NCI-H1092 treated with DMSO at 0.1 percent for 48 hours (cell line): ENCODE measurements around the gene TRAF3IP1.
"Not testable (repeated sequence)": the region's sequence is repeated elsewhere in the genome, so short reads cannot be mapped to it uniquely, and the experiment has no call there.

Experiments used
- DNase-seq: peaks from one replicate; lab custom pipeline; 2025; lab: John Stamatoyannopoulos, UW

The TRAF3IP1 gene, protein sequence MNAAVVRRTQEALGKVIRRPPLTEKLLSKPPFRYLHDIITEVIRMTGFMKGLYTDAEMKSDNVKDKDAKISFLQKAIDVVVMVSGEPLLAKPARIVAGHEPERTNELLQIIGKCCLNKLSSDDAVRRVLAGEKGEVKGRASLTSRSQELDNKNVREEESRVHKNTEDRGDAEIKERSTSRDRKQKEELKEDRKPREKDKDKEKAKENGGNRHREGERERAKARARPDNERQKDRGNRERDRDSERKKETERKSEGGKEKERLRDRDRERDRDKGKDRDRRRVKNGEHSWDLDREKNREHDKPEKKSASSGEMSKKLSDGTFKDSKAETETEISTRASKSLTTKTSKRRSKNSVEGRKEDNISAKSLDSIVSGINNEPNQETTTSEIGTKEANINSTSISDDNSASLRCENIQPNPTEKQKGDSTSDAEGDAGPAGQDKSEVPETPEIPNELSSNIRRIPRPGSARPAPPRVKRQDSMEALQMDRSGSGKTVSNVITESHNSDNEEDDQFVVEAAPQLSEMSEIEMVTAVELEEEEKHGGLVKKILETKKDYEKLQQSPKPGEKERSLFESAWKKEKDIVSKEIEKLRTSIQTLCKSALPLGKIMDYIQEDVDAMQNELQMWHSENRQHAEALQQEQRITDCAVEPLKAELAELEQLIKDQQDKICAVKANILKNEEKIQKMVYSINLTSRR

DNA sequence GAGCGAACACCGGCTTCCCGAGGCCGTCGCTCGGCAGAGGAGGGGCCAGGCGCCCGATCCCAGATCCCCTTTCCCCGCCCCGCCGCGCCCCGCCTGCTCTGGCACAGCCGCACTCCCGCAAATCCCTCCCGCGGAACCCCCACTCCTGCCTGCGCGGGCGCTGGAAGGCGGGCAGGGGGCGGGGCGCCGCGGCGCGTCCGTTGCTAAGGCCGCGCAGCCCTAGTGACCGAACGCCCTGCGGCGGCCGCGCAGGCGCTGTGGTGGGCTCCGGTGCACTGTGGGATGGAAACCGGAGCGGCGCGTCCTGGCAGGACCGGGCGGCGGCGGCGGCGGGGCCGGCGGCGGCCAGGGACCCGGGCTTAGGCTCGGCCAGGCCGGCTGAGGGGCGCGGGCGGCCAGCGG, at the start of gene TRAF3IP1:
Gene TRAF3IP1, plus strand, starts transcription at position 273 of the 402 bp plus-strand sequence. CDS start 145 bp downstream, outside the sequence.
- peak; percentile 76 for DNase-seq

DNA sequence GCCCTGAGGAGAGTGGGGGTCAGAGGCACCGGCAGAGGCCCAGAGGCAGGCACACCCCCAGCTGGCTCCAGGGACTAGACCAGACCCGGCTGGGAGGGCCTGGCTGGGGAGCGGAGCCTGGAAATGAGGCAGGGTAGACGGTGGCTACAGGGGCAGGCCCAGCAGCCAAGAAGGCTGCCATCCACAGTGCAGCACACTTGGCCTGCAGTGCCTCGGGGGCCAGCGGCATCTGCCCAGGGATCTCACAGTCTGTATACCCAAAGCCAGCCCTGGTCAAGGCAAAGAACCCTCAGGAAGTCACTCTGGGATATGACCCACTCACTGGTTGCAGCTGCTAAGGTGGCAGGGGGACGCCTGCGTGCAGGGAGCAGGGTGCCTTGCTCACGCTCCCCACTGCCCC, 49.7 kb upstream of the TRAF3IP1 start:
- no peak for DNase-seq

DNA sequence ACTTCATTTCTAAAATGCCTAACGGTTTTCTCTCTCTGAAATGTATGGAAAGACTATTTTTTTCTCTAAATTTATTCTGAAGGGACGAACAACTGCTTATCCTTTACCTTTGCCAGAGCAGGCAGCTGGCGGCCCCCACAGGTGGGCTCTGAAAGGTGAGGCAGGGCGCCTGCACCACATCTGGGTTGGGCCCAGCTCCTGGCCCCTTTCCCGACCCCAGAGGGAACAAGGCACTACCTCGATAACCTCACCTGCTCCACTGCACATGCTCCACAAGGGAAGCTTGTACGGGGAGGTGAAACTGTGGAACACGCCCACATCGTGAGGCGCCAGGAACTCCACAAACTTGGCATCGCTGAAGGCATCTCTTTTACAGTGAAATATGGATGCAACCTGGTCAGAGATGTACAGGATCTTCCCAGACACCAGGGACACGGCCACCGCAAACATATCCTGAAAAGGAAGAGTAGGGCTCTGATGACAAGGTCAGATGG, 49.2 kb upstream of the TRAF3IP1 start:
- no peak for DNase-seq

DNA sequence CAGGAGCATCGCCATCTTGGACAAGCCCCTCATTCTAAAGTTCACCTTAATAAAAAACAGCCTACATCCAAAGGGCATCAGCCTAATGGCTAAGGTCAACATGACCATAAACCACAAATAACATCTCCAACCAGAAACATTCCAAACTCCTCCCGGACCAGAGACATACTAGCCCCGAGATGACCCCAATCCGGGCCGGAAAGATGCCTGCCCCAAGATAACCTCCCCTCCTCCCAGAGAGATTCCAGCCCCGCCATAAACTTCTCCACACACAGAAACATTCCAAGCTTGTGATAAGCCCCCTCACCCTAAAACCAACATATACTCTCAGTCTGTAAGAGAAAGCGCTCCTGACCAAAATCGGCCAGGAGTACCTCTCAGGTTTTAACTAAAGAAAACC, 48.6 kb upstream of the TRAF3IP1 start:
- DNase-seq = not testable (repeated sequence)

DNA sequence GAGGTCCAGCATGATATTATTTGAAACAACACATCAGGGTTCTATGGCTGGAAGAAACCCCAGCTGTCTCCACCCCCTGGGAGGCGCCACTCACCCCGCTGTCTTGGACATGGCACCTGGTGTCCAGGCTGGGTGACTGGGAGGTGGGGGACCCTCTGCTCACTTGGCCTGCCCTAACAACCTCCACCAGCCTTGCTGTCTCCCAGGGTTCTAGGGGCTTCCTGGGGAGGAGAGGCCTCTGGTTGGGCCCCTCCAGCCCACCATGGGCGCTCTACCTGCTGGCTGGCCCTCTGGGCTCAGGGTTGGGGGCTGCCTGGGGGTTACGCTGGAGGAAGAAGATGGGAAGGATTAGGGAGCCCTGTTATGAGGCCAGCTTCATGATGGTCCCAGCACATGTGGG, 48.2 kb upstream of the TRAF3IP1 start:
- DNase-seq = no peak

DNA sequence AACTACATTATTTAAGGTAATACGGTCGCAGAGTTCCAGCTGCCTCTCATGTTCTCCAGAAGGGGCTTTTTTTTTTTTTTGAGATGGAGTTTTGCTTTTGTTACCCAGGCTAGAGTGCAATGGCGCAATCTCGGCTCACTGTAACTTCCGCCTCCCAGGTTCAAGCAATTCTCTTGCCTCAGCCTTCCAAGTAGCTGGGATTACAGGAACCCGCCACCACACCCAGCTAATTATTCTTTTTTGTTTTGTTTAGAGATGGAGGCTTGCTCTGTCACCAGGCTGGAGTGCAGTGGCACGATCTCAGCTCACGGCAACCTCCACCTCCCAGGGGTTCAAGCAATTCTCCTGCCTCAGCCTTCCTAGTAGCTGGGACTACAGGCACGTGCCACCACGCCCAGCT, 46.9 kb upstream of the TRAF3IP1 start:
- not testable (repeated sequence) for DNase-seq

DNA sequence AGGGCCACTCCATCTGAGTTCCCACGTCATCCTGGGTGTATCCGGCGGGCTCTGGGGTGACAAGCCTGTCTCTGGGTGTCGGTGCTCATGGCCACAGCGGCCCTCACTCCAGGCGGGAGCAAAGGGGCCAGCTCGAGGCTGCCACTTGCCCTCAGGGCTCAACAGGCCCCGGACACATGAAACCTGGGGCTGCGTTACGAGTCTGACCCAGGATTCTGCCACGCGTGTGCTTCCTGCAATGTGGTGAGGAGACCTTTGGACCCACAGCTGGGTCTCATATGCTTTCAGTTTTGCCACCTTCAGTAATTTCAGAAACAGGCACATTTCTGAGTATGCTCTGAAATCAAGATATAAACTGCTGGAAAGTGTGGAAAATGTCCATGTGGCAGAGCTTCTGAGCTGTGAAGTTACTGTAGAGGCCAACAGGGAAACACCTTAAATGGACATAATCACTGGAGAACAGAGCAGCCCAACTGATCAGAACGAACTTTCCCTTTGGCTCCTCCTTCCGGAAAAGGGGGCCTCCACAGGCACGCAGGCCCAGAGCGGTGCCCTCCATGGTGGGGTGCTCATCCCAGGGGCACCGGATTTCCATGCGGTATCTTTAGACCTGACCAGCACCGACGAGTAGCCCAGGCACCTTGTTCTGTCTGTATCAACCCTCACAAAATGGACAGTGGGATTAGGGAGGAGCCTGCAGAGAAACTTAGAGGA, 46.0 kb upstream of the TRAF3IP1 start:
- no peak for DNase-seq

DNA sequence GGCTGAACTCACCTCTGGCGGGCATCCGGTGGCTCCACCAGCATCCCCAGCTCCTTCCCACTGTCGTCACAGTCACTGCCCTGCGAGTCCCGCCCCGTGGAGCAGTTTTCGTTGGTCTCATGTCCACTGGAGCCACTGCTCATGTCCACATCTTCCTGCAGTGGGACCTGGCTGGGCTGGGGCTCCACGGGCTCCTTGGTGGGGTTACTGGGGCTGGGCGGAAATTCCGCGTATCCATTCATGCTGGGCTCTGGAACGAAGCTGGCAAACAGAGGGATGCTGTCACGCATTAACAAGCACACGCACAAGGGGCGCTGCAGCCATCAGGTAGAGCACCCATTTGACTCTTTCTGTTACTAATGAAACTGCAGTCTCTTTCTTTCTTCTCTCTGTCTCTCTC, 42.6 kb upstream of the TRAF3IP1 start:
- DNase-seq = no peak

DNA sequence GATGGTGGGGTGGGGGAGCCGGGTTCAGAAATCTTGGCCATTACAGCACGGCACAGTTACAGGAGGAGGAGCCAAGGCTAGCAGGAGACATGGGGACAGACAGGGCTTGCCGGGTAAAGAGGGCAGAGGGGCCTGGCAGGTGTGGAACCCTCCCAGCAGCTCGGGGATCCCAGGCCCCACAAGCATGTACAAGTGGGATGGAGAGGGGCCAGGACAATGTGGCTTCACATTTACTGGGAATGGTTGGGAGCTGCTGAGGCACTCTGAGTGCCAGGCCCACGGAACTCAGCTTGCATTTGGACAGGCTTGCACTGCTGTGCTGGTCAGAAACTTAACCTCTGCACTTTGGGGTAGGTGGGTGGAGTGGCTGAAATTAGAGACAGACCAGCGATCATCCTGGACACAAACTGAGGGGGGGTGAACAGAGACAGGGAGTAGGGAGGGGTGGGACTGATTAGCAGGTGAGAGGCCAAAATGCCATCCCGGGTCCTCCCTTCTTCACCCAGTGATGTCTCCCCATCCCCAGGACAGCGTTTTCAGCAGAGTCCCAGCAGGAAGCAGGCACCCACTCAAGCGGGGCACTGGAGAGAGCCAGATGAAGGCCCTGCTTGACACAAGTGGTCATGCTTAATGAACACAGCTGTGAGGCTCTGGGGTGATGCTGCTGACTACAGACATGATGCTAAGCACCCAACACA, 41.5 kb upstream of the TRAF3IP1 start:
- DNase-seq = no peak

DNA sequence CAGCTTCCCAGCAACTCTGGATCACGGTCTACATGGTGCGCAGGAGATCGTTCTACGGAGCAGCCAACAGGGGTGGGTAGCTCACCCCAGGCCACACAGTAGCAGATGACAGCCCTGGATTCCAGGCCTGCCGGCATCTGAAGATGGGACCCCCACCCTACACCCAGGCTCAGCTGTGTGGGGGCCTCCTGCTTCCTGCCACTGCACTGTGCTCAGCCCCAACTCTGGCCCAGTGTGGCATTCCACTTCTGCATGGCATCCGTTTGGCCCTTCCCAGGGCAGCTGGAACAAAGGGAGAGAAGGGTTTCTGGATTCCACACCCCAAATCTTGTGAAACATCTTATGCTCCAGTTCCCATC, 41.0 kb upstream of the TRAF3IP1 start:
- DNase-seq = no peak

DNA sequence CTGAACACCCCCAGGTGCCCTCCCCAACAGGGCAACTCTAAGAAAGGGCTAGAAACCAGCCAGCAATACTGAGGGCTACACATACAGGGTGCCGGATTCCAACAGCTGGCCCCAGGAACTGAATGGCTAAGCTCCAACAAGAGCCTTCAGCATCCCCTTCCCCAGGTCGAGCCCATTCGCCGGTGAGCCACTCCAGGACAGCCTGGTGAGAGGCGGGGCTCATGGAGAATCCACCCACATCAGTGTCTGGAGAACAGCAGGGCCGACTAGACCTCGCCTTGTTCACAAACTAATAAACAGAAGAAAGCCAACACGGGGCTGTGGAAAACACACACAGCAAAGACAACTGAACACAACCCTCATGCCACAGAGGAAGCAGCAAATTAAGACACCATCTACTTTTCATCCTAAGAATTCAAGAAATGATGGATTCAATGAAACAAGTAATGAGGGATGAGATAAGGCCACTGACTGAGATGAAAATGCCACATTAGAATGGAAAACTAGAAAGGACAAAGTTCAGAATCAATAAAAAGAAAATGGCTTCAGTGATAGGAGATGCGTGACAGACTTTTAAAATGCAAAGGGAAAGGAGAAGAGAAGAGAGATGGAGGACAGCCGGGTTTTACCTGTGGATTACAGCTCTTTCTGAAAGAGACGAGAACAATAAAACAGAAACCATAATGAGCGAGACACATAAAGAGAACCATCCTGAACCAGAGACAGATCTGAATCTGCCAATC, 40.1 kb upstream of the TRAF3IP1 start:
- DNase-seq = no peak

DNA sequence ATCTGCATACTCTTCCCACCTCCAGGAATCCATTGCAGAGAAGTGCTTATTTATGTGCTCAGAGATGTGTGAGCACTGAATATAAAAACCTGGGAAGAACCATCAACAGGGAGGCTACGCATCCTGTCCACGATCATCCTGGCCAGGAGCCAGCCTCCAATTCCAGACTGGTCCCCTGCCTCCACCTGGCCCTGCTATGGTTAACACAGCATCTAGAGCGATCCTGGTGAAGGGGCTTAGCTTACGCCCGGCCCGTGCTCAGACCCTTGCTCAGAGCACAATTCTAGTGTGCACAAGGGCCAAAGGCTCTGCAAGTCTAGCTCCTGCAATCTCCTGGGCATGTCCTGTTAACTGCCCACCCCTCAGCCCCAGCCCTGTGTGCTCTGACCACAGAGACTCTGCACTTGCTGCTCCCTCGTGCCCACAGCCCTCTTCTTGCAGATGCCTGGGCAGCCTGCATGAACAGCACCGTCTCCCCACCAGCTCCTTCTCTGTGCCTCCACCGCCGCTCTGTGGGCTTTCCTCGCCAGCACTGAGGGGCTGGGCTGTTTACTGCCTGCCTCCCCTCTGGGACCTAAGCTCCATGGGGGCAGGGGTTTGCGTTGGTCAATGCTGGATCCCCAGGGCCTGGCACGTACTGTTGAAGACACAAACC, 38.4 kb upstream of the TRAF3IP1 start:
- no peak for DNase-seq

DNA sequence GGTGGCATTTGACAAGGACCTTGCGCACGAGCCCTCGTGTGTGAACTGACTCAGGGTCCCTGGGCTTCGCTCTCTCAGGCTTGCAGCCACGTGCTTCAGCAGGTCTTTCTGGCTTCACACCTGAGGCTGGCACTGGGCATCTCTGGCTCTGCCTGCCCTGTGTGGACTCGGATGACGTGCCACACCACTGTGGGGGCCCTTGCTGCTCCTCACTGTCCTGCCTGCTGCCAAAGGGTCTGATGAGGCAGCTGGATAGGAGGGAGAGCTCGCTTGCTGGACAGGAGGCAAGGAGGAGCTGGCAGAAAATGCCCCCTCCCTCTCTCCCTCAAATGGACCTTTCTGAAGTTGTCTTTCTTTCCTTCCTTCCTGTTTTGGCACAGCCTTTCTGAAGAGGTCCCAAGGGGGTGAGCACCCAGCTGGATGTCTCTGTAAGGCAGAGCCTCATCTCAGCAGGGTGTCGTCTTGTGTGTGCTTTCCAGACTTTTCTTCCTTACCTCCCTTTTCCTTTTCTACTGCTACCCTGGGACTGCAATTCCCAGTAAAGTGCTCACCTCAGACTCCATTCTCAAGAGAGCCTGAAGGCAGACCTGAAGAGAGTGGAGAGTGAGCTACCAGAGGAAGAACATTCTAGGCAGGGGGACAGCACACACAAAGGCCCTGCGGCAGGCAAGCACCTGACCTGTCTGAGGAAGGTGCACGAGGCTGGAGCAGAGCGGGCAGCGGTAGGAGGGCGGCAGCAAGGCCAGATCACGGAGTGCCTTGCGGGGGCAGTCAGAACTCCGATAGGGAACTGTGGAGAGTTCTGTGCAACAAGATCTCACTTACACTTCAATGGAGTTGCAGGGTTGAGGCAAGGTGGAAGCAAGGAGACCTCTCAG, 37.2 kb upstream of the TRAF3IP1 start:
- DNase-seq = no peak

DNA sequence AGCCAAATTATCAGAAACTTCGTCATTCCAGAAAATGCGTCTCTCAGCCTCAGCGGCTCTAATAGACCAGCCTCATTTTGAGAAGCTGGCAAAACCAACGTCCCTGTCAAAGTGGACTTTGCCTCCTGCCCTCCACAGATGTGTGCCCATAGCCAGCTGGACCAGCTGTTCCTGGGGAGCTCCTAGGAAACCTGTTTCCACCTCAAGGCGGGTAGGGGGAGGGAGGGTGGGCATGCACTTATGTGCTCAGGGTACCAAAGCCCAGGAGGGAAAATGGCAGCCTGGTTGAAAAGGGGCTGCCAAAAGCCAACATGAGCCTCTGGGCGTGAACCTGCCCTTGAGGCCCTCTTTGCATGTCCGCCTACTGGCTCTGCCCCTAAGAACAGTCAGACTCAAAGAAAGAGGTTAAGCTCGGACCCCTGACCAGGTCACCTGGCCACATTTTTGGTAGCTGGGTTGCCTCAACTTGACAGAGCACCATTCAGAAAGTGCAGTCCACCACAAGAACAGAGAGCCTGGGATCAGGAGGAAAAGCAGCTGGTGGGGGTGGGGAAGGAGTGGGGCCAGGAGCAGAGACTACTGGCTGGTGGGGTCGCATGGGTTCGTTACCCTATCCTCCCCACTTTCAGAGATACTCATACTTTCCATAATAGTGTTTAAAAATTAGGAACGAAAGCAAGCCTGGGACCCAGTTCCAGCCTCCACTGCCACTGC, 35.4 kb upstream of the TRAF3IP1 start:
- DNase-seq = no peak

DNA sequence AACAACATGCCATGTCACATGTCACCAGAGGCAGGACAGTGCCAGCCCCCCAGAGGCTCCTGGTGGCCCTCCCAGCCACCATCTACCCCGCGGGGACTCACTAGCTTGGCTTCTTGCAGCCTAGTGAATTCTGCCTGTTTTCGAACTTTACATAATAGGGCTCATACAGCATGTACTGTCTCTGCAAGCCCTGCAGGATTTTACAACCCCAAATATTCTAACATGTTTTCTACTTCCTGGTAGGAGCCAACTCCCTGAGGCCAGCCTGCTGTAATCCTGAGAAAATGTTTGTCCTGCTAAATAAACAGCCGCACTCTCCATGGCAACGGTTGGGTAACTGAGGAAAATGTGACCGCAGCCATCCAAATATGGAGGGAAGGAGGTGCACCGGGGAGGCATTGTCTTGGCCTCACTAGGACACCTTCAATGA, 34.6 kb upstream of the TRAF3IP1 start:
- peak; percentile 6 for DNase-seq

DNA sequence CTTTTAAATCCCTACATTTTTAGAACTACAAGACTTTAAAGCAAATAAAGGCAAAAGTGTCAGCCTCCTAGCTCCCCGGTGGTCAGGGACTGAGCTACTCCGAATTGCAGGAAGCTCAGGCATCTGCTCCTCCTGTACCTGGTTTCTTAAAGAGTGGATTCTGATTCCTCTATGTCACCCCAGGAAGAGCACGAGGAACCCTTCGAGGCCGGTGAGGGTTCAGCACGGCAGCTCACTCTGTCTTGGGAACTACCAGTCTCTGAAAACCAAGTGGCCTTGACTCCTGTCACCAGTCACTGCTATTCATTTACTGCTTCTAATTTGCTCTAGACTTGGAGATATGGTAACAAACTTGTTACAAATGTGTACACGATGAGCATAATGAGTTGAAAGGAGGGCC, 34.2 kb upstream of the TRAF3IP1 start:
- DNase-seq = no peak

DNA sequence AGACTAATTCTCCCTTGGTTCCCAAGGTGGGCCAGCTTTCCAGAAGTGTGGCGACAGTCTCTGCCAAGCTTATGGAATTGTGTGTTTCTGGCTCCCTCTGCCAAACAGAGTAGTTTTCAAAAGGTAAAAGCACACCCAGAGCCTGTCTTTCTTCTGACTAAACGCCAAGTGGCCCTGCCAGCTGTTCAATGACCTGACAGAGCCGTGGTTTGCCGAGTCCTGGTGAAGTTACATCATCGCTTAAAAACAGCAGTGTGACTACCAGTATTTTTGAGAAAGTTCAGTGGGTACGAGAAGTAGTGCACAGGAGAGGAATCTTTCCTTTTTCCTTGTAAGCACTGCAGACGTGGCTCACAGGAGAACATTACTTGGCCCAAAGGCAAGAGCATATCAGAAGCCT, 33.8 kb upstream of the TRAF3IP1 start:
- DNase-seq = peak; percentile 2

DNA sequence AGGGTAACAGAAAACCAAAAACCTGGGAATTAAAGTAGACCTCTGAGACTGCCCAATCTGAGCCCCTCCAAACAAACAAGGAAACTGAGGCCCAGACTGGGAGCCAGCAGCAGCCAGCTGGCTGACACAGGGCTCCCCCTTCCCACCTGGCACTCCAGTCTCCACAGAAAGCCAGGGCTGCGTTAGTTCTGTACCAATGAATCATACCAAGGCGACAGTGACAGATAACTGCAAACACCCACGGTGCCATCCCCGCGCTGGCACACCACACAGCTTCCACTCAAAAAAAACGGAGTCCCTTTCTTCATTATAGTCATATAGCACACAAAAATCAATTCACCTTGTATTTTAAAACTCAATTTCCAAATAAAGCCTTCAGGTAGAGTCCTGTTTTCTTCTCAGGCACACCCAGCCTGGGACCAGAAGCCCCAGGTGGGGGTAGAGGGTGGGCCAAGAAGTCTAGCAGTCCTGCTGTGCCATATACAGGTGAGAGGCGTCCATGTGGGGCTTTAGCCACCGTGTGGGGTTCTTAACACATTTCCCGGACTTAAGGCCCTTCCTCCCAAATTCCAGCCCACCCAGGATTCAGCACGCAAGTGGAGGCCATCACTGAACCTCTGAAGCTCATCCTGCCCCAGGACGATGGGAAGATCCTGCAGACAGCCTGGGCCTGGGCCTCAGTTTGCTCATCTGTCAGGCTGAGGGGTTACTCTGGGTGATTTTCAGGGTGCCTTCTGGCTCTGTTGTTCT, 33.2 kb upstream of the TRAF3IP1 start:
- DNase-seq = no peak
